H1 (cell line): Measurements from ENCODE around the gene ALPL. TPM values are rescaled to one million over a fixed set of nuclear protein-coding genes. Genes with fewer than 3 reads are reported as not detected.

Source experiments
- CHD1 ChIP-seq: IDR thresholded peaks from 2 replicates; pipeline ENCODE4 v1.6.1; 2012; ENCODE audit warnings: low read depth, low read length, improper control_type of control experiment
- polyA plus RNA-seq, 7 experiments: library from polyadenylated mRNA; depleted of rRNA in 3 of 7; stranded (reverse) in 5 of 7; unstranded in 2 of 7; fragments of >200 nt in 5 of 7; fragments of 200-250 nt in 2 of 7; gene quantifications; 1 replicate in 5 of 7; 2 replicates in 1 of 7; 4 replicates in 1 of 7; pipeline versions ENCODE4 v1.2.1 to v1.2.3, GENCODE V29; 2011 to 2013; ENCODE audit warnings: missing spikeins in 2 of 7, mixed read lengths in 2 of 7
- total RNA-seq: library from RNA; stranded (reverse); fragmentation: NEBNext Ultra II Directional; extraction: Animal tissue kit (Norgen Biotek cat#: 25700); gene quantifications from 2 replicates; pipeline ENCODE4 v1.2.1, GENCODE V29; 2021

Gene ALPL
- total and polyA plus RNA-seq, 2 of the 8 experiments (the other 6 are each of a cell fraction or from before 2014, with no cell fraction given): 175 to 362 TPM

- TF ChIP-seq CHD1: no peak
Observed at GRCh38 chr1:21524220-21524619, 15.0 kb downstream of the ALPL start (continued).
